ENCODE data around the gene ME1.

DNA sequence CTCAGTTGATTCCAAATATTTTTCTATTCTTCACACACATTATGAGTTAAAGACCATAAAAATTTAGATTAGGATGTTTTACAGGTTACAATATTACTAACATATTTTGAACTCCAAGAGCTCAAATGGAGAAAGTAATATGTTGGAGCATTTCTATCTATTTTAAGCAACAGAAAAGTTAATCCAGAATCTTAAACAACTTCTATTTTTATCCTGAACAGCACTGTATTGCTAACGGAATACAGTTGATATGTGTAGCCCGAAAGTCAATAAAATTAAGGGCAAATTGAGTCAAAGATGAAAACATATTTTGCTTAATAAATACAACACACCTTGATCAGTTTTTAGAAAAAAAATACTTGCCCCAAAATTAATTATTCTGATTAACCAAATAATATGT, 97.4 kb downstream of the ME1 start:
- TF ChIP-seq, protein P1, sequence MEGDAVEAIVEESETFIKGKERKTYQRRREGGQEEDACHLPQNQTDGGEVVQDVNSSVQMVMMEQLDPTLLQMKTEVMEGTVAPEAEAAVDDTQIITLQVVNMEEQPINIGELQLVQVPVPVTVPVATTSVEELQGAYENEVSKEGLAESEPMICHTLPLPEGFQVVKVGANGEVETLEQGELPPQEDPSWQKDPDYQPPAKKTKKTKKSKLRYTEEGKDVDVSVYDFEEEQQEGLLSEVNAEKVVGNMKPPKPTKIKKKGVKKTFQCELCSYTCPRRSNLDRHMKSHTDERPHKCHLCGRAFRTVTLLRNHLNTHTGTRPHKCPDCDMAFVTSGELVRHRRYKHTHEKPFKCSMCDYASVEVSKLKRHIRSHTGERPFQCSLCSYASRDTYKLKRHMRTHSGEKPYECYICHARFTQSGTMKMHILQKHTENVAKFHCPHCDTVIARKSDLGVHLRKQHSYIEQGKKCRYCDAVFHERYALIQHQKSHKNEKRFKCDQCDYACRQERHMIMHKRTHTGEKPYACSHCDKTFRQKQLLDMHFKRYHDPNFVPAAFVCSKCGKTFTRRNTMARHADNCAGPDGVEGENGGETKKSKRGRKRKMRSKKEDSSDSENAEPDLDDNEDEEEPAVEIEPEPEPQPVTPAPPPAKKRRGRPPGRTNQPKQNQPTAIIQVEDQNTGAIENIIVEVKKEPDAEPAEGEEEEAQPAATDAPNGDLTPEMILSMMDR (IDR thresholded peaks at IDR 0.05; ENCODE audit: extremely low read depth in 1 of 2, insufficient read depth in 1 of 2, low read depth in 1 of 2, low read length in 2 of 2) = no peak
- TF ChIP-seq POLR2A (IDR thresholded peaks at IDR 0.05; ENCODE audit: low read depth, low read length) = no peak
- no peak for TF ChIP-seq EZH2 (IDR thresholded peaks at IDR 0.05; ENCODE audit: borderline replicate concordance, low read depth, low read length, severe bottlenecking)
- no peak for TF ChIP-seq POLR2AphosphoS5 (IDR thresholded peaks at IDR 0.05; ENCODE audit: insufficient read depth, low read depth, low read length)
- no peak for TF ChIP-seq MYC (IDR thresholded peaks at IDR 0.05; ENCODE audit: low read depth, low read length)

Data from endothelial cell of umbilical vein (primary cell).